Measurements from ENCODE around the gene CCSER1.

DNA sequence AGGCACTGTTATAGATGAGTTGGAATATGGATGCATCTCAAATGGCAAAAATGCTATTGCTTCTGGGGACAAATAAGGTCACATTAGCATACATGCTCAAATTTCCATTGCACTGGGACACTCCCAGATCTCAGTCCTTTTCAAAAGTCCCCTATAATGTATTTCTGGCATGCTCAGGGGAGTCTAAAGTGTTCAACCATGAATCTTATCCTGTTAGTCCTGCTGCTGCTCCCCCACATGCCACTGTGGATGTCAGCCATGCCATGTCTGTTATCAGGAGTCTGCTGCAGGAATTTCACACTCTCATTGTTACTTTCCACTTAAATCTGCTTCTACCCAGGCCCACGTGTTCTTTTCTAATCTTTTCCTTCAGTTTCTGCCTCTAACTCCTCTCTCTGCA is 1000.6 kb downstream of the CCSER1 start:
- no peak for TF ChIP-seq POLR2A (IDR thresholded peaks at IDR 0.05)
- TF ChIP-seq, protein P1, sequence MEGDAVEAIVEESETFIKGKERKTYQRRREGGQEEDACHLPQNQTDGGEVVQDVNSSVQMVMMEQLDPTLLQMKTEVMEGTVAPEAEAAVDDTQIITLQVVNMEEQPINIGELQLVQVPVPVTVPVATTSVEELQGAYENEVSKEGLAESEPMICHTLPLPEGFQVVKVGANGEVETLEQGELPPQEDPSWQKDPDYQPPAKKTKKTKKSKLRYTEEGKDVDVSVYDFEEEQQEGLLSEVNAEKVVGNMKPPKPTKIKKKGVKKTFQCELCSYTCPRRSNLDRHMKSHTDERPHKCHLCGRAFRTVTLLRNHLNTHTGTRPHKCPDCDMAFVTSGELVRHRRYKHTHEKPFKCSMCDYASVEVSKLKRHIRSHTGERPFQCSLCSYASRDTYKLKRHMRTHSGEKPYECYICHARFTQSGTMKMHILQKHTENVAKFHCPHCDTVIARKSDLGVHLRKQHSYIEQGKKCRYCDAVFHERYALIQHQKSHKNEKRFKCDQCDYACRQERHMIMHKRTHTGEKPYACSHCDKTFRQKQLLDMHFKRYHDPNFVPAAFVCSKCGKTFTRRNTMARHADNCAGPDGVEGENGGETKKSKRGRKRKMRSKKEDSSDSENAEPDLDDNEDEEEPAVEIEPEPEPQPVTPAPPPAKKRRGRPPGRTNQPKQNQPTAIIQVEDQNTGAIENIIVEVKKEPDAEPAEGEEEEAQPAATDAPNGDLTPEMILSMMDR (IDR thresholded peaks at IDR 0.05), result no peak
- no peak for TF ChIP-seq EP300 (IDR thresholded peaks at IDR 0.05)
